ENCODE measurements around the gene RELN.

GRCh38 chr7:103528152-103528551, 461.3 kb downstream of the RELN start:
- TF ChIP-seq CTCF (optimal IDR thresholded peaks at IDR 0.05 in 1 of 3, IDR thresholded peaks at IDR 0.05 in 1 of 3, conservative IDR thresholded peaks at IDR 0.05 in 1 of 3; ENCODE audit: extremely low read depth in 1 of 3, insufficient read depth in 2 of 3, low read length in 3 of 3), result no peak
- no peak for TF ChIP-seq EZH2 (IDR thresholded peaks at IDR 0.05; ENCODE audit: low read length)

All from keratinocyte (primary cell).